Measurements from ENCODE around the gene CLEC17A. TPM values are rescaled to one million over a fixed set of nuclear protein-coding genes. Genes with fewer than 3 reads are reported as not detected.
"Not testable (repeated sequence)": the region's sequence is repeated elsewhere in the genome, so short reads cannot be mapped to it uniquely, and the experiment has no call there.

The CLEC17A gene
- total RNA-seq, 8 experiments from 2014 or later: 0.05 TPM; not detected in 7

GRCh38 chr19:14575428-14575980 lies 7.4 kb upstream of the CLEC17A start:
- Histone ChIP-seq H3K27ac (no peak overlapping the region), H3K4me3 (no peak overlapping the region), H3K4me1 (replicated peaks in 1 of 2) (peaks cover 9 to 10% of the 10 kb centered on the region in 2 donors)
- 57 to 100% (median 81%) methylated on average over 1 to 6 of the region's 6 CpGs; no CpG with 5 or more reads in 3 of the 10 experiments for WGBS, 10 experiments
- in situ Hi-C loops (cut with MboI; ENCODE audit: low pct_unique_long_range_greater_than_20kb in 2 of 9, low sequenced_read_pairs in 9 of 9, unreplicated experiment in 9 of 9): loop anchor here in 2 of 9 experiments (25.0 kb wide), 2 partner anchors 312 to 337 kb away; partner anchors contain the start of gene OR7A17 (in 1 of the 2)
- no peak for ATAC-seq (replicated peaks in 6 of 8)

GRCh38 chr19:14576363-14576762 lies 6.5 kb upstream of the CLEC17A start:
- in situ Hi-C loops (cut with MboI; ENCODE audit: low pct_unique_long_range_greater_than_20kb in 2 of 9, low sequenced_read_pairs in 9 of 9, unreplicated experiment in 9 of 9): loop anchor here in 2 of 9 experiments (25.0 kb wide), 2 partner anchors 311 to 336 kb away; partner anchors contain the start of gene OR7A17 (in 1 of the 2)
- no peak overlapping the region for H3K27ac ChIP-seq
- peaks cover 3 to 6% of the 10 kb centered on the region in 2 donors for H3K4me1 ChIP-seq (replicated peaks in 1 of 2)
- WGBS, 10 experiments: 38 to 97% (median 72%) methylated on average over 3 to 7 of the region's 8 CpGs; no CpG with 5 or more reads in 2 of the 10 experiments
- no peak for ATAC-seq (replicated peaks in 6 of 8)
- H3K4me3 ChIP-seq: no peak overlapping the region

GRCh38 chr19:14577264-14577663 lies 5.6 kb upstream of the CLEC17A start:
- H3K4me3 ChIP-seq: no peak overlapping the region
- no peak overlapping the region for H3K27ac ChIP-seq
- ATAC-seq (replicated peaks in 6 of 8): no peak
- in situ Hi-C loops (cut with MboI; ENCODE audit: low pct_unique_long_range_greater_than_20kb in 2 of 9, low sequenced_read_pairs in 9 of 9, unreplicated experiment in 9 of 9): loop anchor here in 2 of 9 experiments (25.0 kb wide), 2 partner anchors 310 to 335 kb away; partner anchors contain the start of gene OR7A17 (in 1 of the 2)
- WGBS, 10 experiments: 45 to 100% (median 73%) methylated on average over 1 to 2 of the region's 5 CpGs; no CpG with 5 or more reads in 6 of the 10 experiments
- H3K4me1 ChIP-seq (replicated peaks in 1 of 2): peaks cover 3 to 6% of the 10 kb centered on the region in 2 donors

GRCh38 chr19:14577885-14578427 lies 4.9 kb upstream of the CLEC17A start:
- 0 to 83% (median 34%) methylated on average over 1 to 5 of the region's 6 CpGs; no CpG with 5 or more reads in 4 of the 10 experiments for WGBS, 10 experiments
- ATAC-seq (replicated peaks in 6 of 8): peak in 1 of 8 experiments; percentile 31
- in situ Hi-C loops (cut with MboI; ENCODE audit: low pct_unique_long_range_greater_than_20kb in 2 of 9, low sequenced_read_pairs in 9 of 9, unreplicated experiment in 9 of 9): loop anchor here in 2 of 9 experiments (25.0 kb wide), 2 partner anchors 309 to 334 kb away; partner anchors contain the start of gene OR7A17 (in 1 of the 2)
- no peak overlapping the region for H3K4me3 ChIP-seq
- peaks cover 3 to 6% of the 10 kb centered on the region in 2 donors for H3K4me1 ChIP-seq (replicated peaks in 1 of 2)
- no peak overlapping the region for H3K27ac ChIP-seq

GRCh38 chr19:14580623-14581237 lies 2.2 kb upstream of the CLEC17A start:
- no peaks in the 10 kb centered on the region for H3K4me1 ChIP-seq (replicated peaks in 1 of 2)
- H3K27ac ChIP-seq: no peak overlapping the region
- WGBS, 10 experiments: 0 to 69% (median 63%) methylated on average over 1 to 6 of the region's 6 CpGs; no CpG with 5 or more reads in 5 of the 10 experiments
- no peak for ATAC-seq (replicated peaks in 6 of 8)
- in situ Hi-C loops (cut with MboI; ENCODE audit: low pct_unique_long_range_greater_than_20kb in 2 of 9, low sequenced_read_pairs in 9 of 9, unreplicated experiment in 9 of 9): loop anchor here in 2 of 9 experiments (25.0 kb wide), 2 partner anchors 307 to 332 kb away; partner anchors contain the start of gene OR7A17 (in 1 of the 2)
- no peak overlapping the region for H3K4me3 ChIP-seq

GRCh38 chr19:14584372-14584771 lies 1.5 kb downstream of the CLEC17A start:
- in situ Hi-C loops (cut with MboI; ENCODE audit: low pct_unique_long_range_greater_than_20kb in 2 of 9, low sequenced_read_pairs in 9 of 9, unreplicated experiment in 9 of 9): loop anchor here in 2 of 9 experiments (25.0 kb wide), 2 partner anchors 303 to 328 kb away; partner anchors contain the start of gene OR7A17 (in 1 of the 2)
- H3K4me3 ChIP-seq; ATAC-seq (replicated peaks in 6 of 8); H3K4me1 ChIP-seq (replicated peaks in 1 of 2); H3K27ac ChIP-seq: not testable (repeated sequence)
- WGBS, 10 experiments: no CpG with 5 or more reads among the region's 5 CpGs

- not testable (repeated sequence) for H3K27ac ChIP-seq; H3K4me1 ChIP-seq (replicated peaks in 1 of 2); H3K4me3 ChIP-seq
- no CpG with 5 or more reads among the region's 3 CpGs for WGBS, 10 experiments
- ATAC-seq (replicated peaks in 6 of 8): peak in 7 of 8 experiments; percentile 20 to 97 (median 73)
- in situ Hi-C loops (cut with MboI; ENCODE audit: low pct_unique_long_range_greater_than_20kb in 2 of 9, low sequenced_read_pairs in 9 of 9, unreplicated experiment in 9 of 9): loop anchor here in 2 of 9 experiments (25.0 kb wide), 2 partner anchors 302 to 327 kb away; partner anchors contain the start of gene OR7A17 (in 1 of the 2)
These were observed 2.3 kb downstream of the CLEC17A start for GRCh38 chr19:14585187-14585586.

- WGBS, 10 experiments: no CpG with 5 or more reads among the region's 4 CpGs
- not testable (repeated sequence) for H3K4me1 ChIP-seq (replicated peaks in 1 of 2); H3K4me3 ChIP-seq; H3K27ac ChIP-seq
- peak in 4 of 8 experiments; percentile 37 to 40 (median 38) for ATAC-seq (replicated peaks in 6 of 8)
- in situ Hi-C loops (cut with MboI; ENCODE audit: low pct_unique_long_range_greater_than_20kb in 2 of 9, low sequenced_read_pairs in 9 of 9, unreplicated experiment in 9 of 9): loop anchor here in 2 of 9 experiments (25.0 kb wide), 2 partner anchors 298 to 323 kb away; partner anchors contain the start of gene OR7A17 (in 1 of the 2)
These were observed 6.5 kb downstream of the CLEC17A start for GRCh38 chr19:14589433-14589832.

GRCh38 chr19:14595558-14595957 lies 12.7 kb downstream of the CLEC17A start:
- Histone ChIP-seq H3K4me3 (no peak overlapping the region), H3K4me1 (replicated peaks in 1 of 2) (no peaks in the 10 kb centered on the region), H3K27ac (no peak overlapping the region)
- in situ Hi-C loops (cut with MboI; ENCODE audit: low pct_unique_long_range_greater_than_20kb in 2 of 9, low sequenced_read_pairs in 9 of 9, unreplicated experiment in 9 of 9): loop anchor here in 2 of 9 experiments (25.0 kb wide), 2 partner anchors 292 to 317 kb away; partner anchors contain the start of gene OR7A17 (in 1 of the 2)
- 0 to 75% (median 53%) methylated on average over 2 to 3 of the region's 3 CpGs; no CpG with 5 or more reads in 1 of the 10 experiments for WGBS, 10 experiments
- ATAC-seq (replicated peaks in 6 of 8): no peak

- ATAC-seq (replicated peaks in 6 of 8): no peak
- H3K27ac ChIP-seq: no peak overlapping the region
- no peak overlapping the region for H3K4me3 ChIP-seq
- WGBS, 10 experiments: 0 to 100% (median 74%) methylated on average over 1 to 5 of the region's 8 CpGs; no CpG with 5 or more reads in 1 of the 10 experiments
- in situ Hi-C loops (cut with MboI; ENCODE audit: low pct_unique_long_range_greater_than_20kb in 2 of 9, low sequenced_read_pairs in 9 of 9, unreplicated experiment in 9 of 9): loop anchor here in 2 of 9 experiments (25.0 kb wide), 2 partner anchors 288 to 313 kb away; partner anchors contain the start of gene OR7A17 (in 1 of the 2)
- H3K4me1 ChIP-seq (replicated peaks in 1 of 2): no peaks in the 10 kb centered on the region
These were observed 16.8 kb downstream of the CLEC17A start for GRCh38 chr19:14599548-14600147.

- Histone ChIP-seq H3K4me1 (replicated peaks in 1 of 2) (no peaks in the 10 kb centered on the region), H3K27ac (no peak overlapping the region), H3K4me3 (no peak overlapping the region)
- no peak for ATAC-seq (replicated peaks in 6 of 8)
- WGBS, 10 experiments: 0 to 100% (median 63%) methylated on average over 1 to 2 of the region's 2 CpGs; no CpG with 5 or more reads in 4 of the 10 experiments
- in situ Hi-C loops (cut with MboI; ENCODE audit: low pct_unique_long_range_greater_than_20kb in 2 of 9, low sequenced_read_pairs in 9 of 9, unreplicated experiment in 9 of 9): no loop called here
These were observed 21.1 kb downstream of the CLEC17A start for GRCh38 chr19:14603990-14604387.

GRCh38 chr19:14606627-14607026 lies 23.7 kb downstream of the CLEC17A start:
- Histone ChIP-seq H3K4me1 (replicated peaks in 1 of 2) (no peaks in the 10 kb centered on the region), H3K27ac (no peak overlapping the region), H3K4me3 (no peak overlapping the region)
- in situ Hi-C loops (cut with MboI; ENCODE audit: low pct_unique_long_range_greater_than_20kb in 2 of 9, low sequenced_read_pairs in 9 of 9, unreplicated experiment in 9 of 9): no loop called here
- no peak for ATAC-seq (replicated peaks in 6 of 8)
- 21 to 91% (median 47%) methylated on average over 3 to 8 of the region's 9 CpGs; no CpG with 5 or more reads in 2 of the 10 experiments for WGBS, 10 experiments
